ENCODE data around the gene NRP2. TPM values are rescaled to one million over a fixed set of nuclear protein-coding genes. Genes with fewer than 3 reads are reported as not detected.

The NRP2 gene
- total RNA-seq, 4 donors from 2014 or later: 35.1 to 146 (median 63.9) TPM

DNA sequence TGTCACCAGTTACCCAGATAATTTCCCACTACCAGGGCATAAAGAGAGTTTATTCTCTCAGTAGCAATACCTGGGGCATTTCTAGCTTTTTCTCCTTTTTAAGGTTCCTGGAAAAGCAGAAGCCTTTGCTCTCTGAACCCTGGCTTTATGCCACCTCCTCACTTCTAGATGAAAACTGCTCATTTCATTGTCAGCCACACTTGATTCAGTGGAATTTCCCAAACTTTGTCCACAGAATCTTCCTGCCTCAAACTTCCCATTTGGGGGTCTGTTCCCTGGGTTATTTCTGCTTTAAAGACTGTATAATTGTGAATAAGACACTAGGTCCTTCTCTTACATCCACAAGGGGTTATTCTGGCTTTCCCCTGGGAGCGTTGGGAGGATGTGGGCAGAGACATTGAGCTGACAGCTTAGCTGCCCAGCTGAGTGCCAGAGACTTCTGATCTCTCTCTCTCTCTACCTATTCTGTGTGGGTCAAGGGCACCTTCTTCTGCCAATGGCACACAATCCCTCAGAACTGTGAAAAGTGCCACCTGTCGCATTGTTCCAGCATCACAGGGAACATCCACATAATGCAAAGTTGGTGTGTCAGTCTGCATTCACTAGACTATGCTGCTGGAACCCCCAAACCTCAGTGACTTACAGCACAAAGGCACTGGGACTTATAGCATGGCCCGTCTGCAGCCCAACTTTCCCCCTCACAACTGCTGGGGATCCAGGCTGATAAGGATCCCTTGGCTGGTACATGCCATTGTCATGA, 19.9 kb upstream of the NRP2 start:
- WGBS, 2 donors (ENCODE audit: low coverage in 1 of 2): 84% methylated on average over 3 of the region's 3 CpGs; no CpG with 5 or more reads in 1 of the 2 donors

DNA sequence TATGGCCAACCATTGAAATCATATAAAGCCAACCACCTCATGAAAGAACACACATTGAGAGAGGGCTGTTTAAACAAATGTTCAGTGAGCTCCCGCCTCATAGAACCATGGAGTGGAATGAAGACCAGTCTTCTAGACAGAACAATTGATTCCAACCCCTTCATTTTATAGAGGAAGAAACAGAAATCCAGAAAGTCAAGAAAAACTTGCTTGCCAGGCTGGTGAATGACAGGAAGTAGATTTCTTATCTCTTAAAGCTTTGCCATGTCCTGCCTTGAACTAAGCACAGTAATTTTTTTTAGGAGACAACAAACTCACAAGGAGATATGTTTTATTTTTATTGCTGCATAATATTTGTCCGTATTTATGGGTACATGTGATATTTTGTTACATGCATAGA, 16.5 kb upstream of the NRP2 start:
- intact Hi-C loops (cut with DNase I; ENCODE audit: low total_unique reads): no loop called here
- DNase-seq: no peak
- 53 to 63% methylated on average over 2 of the region's 2 CpGs for WGBS, 2 donors (ENCODE audit: low coverage in 1 of 2)
- Histone ChIP-seq H3K36me3 (no peaks in the 10 kb centered on the region), H3K27me3 (no peaks in the 10 kb centered on the region), H3K27ac (no peak overlapping the region), H3K4me1 (no peaks in the 10 kb centered on the region), H3K9me3 (no peaks in the 10 kb centered on the region), H3K4me3 (no peak overlapping the region)
- in situ Hi-C loops (cut with MboI; ENCODE audit: low pct_ligation_motif_present in 1 of 4, low pct_unique_long_range_greater_than_20kb in 1 of 4, low sequenced_read_pairs in 3 of 4): loop anchor here in 3 of 4 donors (25.0 kb wide), 3 partner anchors 803 to 1328 kb away; no protein-coding TSS in a partner anchor
- TF ChIP-seq, protein P1, sequence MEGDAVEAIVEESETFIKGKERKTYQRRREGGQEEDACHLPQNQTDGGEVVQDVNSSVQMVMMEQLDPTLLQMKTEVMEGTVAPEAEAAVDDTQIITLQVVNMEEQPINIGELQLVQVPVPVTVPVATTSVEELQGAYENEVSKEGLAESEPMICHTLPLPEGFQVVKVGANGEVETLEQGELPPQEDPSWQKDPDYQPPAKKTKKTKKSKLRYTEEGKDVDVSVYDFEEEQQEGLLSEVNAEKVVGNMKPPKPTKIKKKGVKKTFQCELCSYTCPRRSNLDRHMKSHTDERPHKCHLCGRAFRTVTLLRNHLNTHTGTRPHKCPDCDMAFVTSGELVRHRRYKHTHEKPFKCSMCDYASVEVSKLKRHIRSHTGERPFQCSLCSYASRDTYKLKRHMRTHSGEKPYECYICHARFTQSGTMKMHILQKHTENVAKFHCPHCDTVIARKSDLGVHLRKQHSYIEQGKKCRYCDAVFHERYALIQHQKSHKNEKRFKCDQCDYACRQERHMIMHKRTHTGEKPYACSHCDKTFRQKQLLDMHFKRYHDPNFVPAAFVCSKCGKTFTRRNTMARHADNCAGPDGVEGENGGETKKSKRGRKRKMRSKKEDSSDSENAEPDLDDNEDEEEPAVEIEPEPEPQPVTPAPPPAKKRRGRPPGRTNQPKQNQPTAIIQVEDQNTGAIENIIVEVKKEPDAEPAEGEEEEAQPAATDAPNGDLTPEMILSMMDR (IDR thresholded peaks at IDR 0.05): no peak
- TF ChIP-seq EP300 (IDR thresholded peaks at IDR 0.05; ENCODE audit: low read depth) (no peak), POLR2AphosphoS5 (IDR thresholded peaks at IDR 0.05) (no peak), POLR2A (IDR thresholded peaks at IDR 0.05) (no peak)

More for the DNA sequence above, 19.9 kb upstream of the NRP2 start:
- DNase-seq: no peak
- no peaks in the 10 kb centered on the region for H3K9me3 ChIP-seq
- intact Hi-C loops (cut with DNase I; ENCODE audit: low total_unique reads) (no loop called here), in situ Hi-C loops (cut with MboI; ENCODE audit: low pct_ligation_motif_present in 1 of 4, low pct_unique_long_range_greater_than_20kb in 1 of 4, low sequenced_read_pairs in 3 of 4) (loop anchor here in 3 of 4 donors (25.0 kb wide), 3 partner anchors 800 to 1325 kb away; no protein-coding TSS in a partner anchor)
- H3K27me3 ChIP-seq: no peaks in the 10 kb centered on the region
- H3K27ac ChIP-seq: no peak overlapping the region
- H3K4me3 ChIP-seq: no peak overlapping the region
- H3K4me1 ChIP-seq: peaks cover 0 to 8% (median 0%) of the 10 kb centered on the region in 4 donors
- no peak for TF ChIP-seq POLR2AphosphoS5 (IDR thresholded peaks at IDR 0.05)
- no peak for TF ChIP-seq POLR2A (IDR thresholded peaks at IDR 0.05)
- TF ChIP-seq EP300 (IDR thresholded peaks at IDR 0.05; ENCODE audit: low read depth): no peak
- TF ChIP-seq, protein P1 (IDR thresholded peaks at IDR 0.05): no peak
- no peaks in the 10 kb centered on the region for H3K36me3 ChIP-seq

DNA sequence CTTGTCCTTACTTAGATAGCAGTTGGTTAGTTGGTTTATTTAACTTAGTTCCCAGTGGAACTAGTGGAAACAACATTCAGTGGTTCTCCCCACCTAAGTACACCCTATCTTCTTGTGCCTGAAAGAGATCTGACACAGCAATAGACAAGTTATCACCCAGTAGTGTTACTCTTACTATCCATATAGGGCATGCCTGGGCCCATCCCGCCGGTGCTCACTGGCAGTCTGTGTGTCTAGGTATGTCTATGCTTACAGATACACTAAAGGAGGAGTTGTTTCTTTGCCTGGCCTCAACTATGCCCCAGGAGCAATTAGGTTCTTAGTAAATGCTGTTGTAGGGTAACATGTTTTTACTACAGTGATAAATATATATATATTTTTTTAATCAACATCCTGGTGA, 12.0 kb upstream of the NRP2 start:
- H3K9me3 ChIP-seq: no peaks in the 10 kb centered on the region
- 98% methylated on average over 2 of the region's 2 CpGs; no CpG with 5 or more reads in 1 of the 2 donors for WGBS, 2 donors (ENCODE audit: low coverage in 1 of 2)
- in situ Hi-C loops (cut with MboI; ENCODE audit: low pct_ligation_motif_present in 1 of 4, low pct_unique_long_range_greater_than_20kb in 1 of 4, low sequenced_read_pairs in 3 of 4): loop anchor here in 3 of 4 donors (10.0 to 25.0 kb wide), 4 partner anchors 808 to 1345 kb away; no protein-coding TSS in a partner anchor
- no peak overlapping the region for H3K27ac ChIP-seq
- intact Hi-C loops (cut with DNase I; ENCODE audit: low total_unique reads): loop anchor here (10.0 kb wide), 4 partner anchors 805 to 1415 kb away; no protein-coding TSS in a partner anchor
- H3K4me1 ChIP-seq: no peaks in the 10 kb centered on the region
- H3K36me3 ChIP-seq: no peaks in the 10 kb centered on the region
- TF ChIP-seq, protein P1 (IDR thresholded peaks at IDR 0.05): no peak
- TF ChIP-seq POLR2A (IDR thresholded peaks at IDR 0.05) (no peak), POLR2AphosphoS5 (IDR thresholded peaks at IDR 0.05) (no peak), EP300 (IDR thresholded peaks at IDR 0.05; ENCODE audit: low read depth) (no peak)
- H3K27me3 ChIP-seq: no peaks in the 10 kb centered on the region
- DNase-seq: no peak
- H3K4me3 ChIP-seq: no peak overlapping the region

DNA sequence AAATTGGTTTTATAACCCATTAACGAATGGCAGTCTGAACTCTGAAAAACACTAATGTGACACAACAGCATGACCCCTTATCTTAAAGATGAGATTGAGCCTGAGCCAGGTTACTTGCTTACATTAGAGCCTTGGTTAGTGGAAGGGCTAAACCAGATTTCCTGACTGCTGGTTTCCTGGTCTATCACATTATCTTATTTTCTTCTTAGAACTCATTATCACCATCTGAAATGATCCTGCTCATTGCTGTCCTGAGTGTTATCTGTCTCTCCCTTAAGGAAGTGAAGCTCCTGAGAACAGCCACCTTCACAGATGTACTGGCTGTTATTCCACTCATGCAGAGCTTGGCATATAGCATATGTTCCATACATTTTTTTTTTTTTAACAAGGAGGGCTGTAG, 9.0 kb upstream of the NRP2 start:
- DNase-seq: no peak
- no peak overlapping the region for H3K4me3 ChIP-seq
- WGBS, 2 donors (ENCODE audit: low coverage in 1 of 2): 67 to 69% methylated on average over 1 of the region's 1 CpG
- H3K36me3 ChIP-seq: no peaks in the 10 kb centered on the region
- no peaks in the 10 kb centered on the region for H3K27me3 ChIP-seq
- peaks cover 0 to 5% (median 0%) of the 10 kb centered on the region in 4 donors for H3K4me1 ChIP-seq
- in situ Hi-C loops (cut with MboI; ENCODE audit: low pct_ligation_motif_present in 1 of 4, low pct_unique_long_range_greater_than_20kb in 1 of 4, low sequenced_read_pairs in 3 of 4) (loop anchor here in 3 of 4 donors (10.0 to 25.0 kb wide), 4 partner anchors 811 to 1349 kb away; no protein-coding TSS in a partner anchor), intact Hi-C loops (cut with DNase I; ENCODE audit: low total_unique reads) (loop anchor here (10.0 kb wide), 4 partner anchors 809 to 1419 kb away; no protein-coding TSS in a partner anchor)
- H3K9me3 ChIP-seq: no peaks in the 10 kb centered on the region
- no peak overlapping the region for H3K27ac ChIP-seq
- TF ChIP-seq EP300 (IDR thresholded peaks at IDR 0.05; ENCODE audit: low read depth) (no peak), POLR2A (IDR thresholded peaks at IDR 0.05) (no peak), POLR2AphosphoS5 (IDR thresholded peaks at IDR 0.05) (no peak)
- TF ChIP-seq, protein P1 (IDR thresholded peaks at IDR 0.05): no peak

Measured in transverse colon (tissue), 4 donors.